HepG2 (cell line): ENCODE results near the gene SLC34A3. TPM values are rescaled to one million over a fixed set of nuclear protein-coding genes. Genes with fewer than 3 reads are reported as not detected.

Experiments used
- CREM ChIP-seq, 2 experiments: sonication (generic) in 1 of 2; formaldehyde crosslinking in 1 of 2; IDR thresholded peaks; 2 replicates each; pipeline versions ENCODE4 v1.4.0 to v1.6.1; 2016 to 2020; ENCODE audit warnings: antibody characterized with exemption in 1 of 2, mild to moderate bottlenecking in 1 of 2, missing genetic modification reagents in 1 of 2
- FOXA3 ChIP-seq: IDR thresholded peaks from 2 replicates; pipeline ENCODE4 v1.6.1; 2016; ENCODE audit warnings: missing genetic modification reagents, missing compliant biosample characterization
- FOXC1 ChIP-seq: sonication (generic); formaldehyde crosslinking; IDR thresholded peaks from 2 replicates; pipeline ENCODE4 v1.8.0; 2022; ENCODE audit warnings: mild to moderate bottlenecking, missing genetic modification reagents, borderline replicate concordance
- GATAD1 ChIP-seq: IDR thresholded peaks from 2 replicates; pipeline ENCODE4 v1.6.1; 2016; ENCODE audit warnings: missing genetic modification reagents, missing compliant biosample characterization
- MED1 ChIP-seq: sonication (generic); formaldehyde crosslinking; IDR thresholded peaks from 2 replicates; pipeline ENCODE4 v1.4.0; 2020; ENCODE audit warnings: missing genetic modification reagents
- NR2F1 ChIP-seq, 2 experiments: fragments of 450-650 bp in 1 of 2; formaldehyde crosslinking in 1 of 2; IDR thresholded peaks; 2 replicates each; pipeline versions ENCODE4 v1.5.0 to v1.6.1; 2016 to 2020; ENCODE audit warnings: mild to moderate bottlenecking in 1 of 2, missing compliant biosample characterization in 1 of 2, missing genetic modification reagents in 1 of 2, moderate library complexity in 1 of 2
- NRL ChIP-seq: sonication (generic); formaldehyde crosslinking; IDR thresholded peaks from 2 replicates; pipeline ENCODE4 v1.5.0; 2020; ENCODE audit warnings: missing genetic modification reagents, mild to moderate bottlenecking, moderate library complexity, borderline replicate concordance
- RARA ChIP-seq: IDR thresholded peaks from 2 replicates; pipeline ENCODE4 v1.6.1; 2016; ENCODE audit warnings: missing genetic modification reagents, missing compliant biosample characterization
- SIX4 ChIP-seq: sonication (generic); formaldehyde crosslinking; IDR thresholded peaks from 2 replicates; pipeline ENCODE4 v1.4.0; 2020; ENCODE audit warnings: missing genetic modification reagents
- TARDBP ChIP-seq: sonication (generic); formaldehyde crosslinking; IDR thresholded peaks from 2 replicates; pipeline ENCODE4 v1.8.0; 2022; ENCODE audit warnings: mild to moderate bottlenecking, missing genetic modification reagents
- ZNF143 ChIP-seq: sonication (generic); formaldehyde crosslinking; IDR thresholded peaks from 2 replicates; pipeline ENCODE4 v1.4.0; 2020; ENCODE audit warnings: missing genetic modification reagents
- ZNF224 ChIP-seq: sonication (generic); formaldehyde crosslinking; IDR thresholded peaks from 2 replicates; pipeline ENCODE4 v1.5.0; 2020; ENCODE audit warnings: mild to moderate bottlenecking, missing genetic modification reagents
- ZNF296 ChIP-seq: sonication (generic); formaldehyde crosslinking; conservative IDR thresholded peaks from 2 replicates; pipeline ENCODE4 v1.5.0; 2020; ENCODE audit warnings: mild to moderate bottlenecking, missing genetic modification reagents
- ZNF350 ChIP-seq: sonication (generic); formaldehyde crosslinking; IDR thresholded peaks from 2 replicates; pipeline ENCODE4 v1.4.0; 2020; ENCODE audit warnings: mild to moderate bottlenecking, low read depth, missing genetic modification reagents, borderline replicate concordance
- ZNF609 ChIP-seq: sonication (generic); formaldehyde crosslinking; IDR thresholded peaks from 2 replicates; pipeline ENCODE4 v1.4.0; 2020; ENCODE audit warnings: mild to moderate bottlenecking, missing genetic modification reagents, borderline replicate concordance
- polyA plus RNA-seq, 8 experiments: library from polyadenylated mRNA; depleted of rRNA in 3 of 8; stranded (reverse) in 7 of 8; unstranded in 1 of 8; fragments of >200 nt; fragmentation: Illumina TruSeq in 4 of 8; extraction: Trizol in 4 of 8; gene quantifications; 2 replicates each; pipeline versions ENCODE4 v1.2.1 to v1.2.3, GENCODE V29; 2011 to 2016; ENCODE audit warnings: low read depth in 4 of 8, missing spikeins in 1 of 8, mixed read lengths in 1 of 8; ENCODE audit not compliant: insufficient read depth in 1 of 8
- total RNA-seq, 5 experiments: library from RNA; depleted of rRNA; stranded (reverse); fragments of >200 nt; fragmentation: Illumina TruSeq; extraction: Trizol; gene quantifications; 2 replicates each; pipeline ENCODE4 v1.2.3, GENCODE V29; 2016; ENCODE audit warnings: low read depth in 1 of 5
- TF ChIP-seq, protein P1 (sequence below): sonication (generic); formaldehyde crosslinking; IDR thresholded peaks from 2 replicates; pipeline ENCODE4 v1.4.0; 2020; ENCODE audit warnings: missing genetic modification reagents
- TF ChIP-seq, protein P2 (sequence below): sonication (generic); formaldehyde crosslinking; IDR thresholded peaks from 2 replicates; pipeline ENCODE4 v1.5.1; 2020; ENCODE audit warnings: mild to moderate bottlenecking, missing genetic modification reagents, borderline replicate concordance
- TF ChIP-seq, protein P3 (sequence below): IDR thresholded peaks from 2 replicates; pipeline ENCODE4 v1.6.1; 2016; ENCODE audit warnings: mild to moderate bottlenecking

Gene SLC34A3
- total and polyA plus RNA-seq, 2 of the 13 experiments (the other 11 are each of a cell fraction or from before 2014, with no cell fraction given), result 0.07 to 1.0 TPM

- TF ChIP-seq, protein P1, sequence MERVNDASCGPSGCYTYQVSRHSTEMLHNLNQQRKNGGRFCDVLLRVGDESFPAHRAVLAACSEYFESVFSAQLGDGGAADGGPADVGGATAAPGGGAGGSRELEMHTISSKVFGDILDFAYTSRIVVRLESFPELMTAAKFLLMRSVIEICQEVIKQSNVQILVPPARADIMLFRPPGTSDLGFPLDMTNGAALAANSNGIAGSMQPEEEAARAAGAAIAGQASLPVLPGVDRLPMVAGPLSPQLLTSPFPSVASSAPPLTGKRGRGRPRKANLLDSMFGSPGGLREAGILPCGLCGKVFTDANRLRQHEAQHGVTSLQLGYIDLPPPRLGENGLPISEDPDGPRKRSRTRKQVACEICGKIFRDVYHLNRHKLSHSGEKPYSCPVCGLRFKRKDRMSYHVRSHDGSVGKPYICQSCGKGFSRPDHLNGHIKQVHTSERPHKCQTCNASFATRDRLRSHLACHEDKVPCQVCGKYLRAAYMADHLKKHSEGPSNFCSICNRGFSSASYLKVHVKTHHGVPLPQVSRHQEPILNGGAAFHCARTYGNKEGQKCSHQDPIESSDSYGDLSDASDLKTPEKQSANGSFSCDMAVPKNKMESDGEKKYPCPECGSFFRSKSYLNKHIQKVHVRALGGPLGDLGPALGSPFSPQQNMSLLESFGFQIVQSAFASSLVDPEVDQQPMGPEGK (CRISPR knock-in tag), result peak; percentile 84
- peak; percentile 64; the same call in 1 of the 2 replicates for TF ChIP-seq ZNF224 (CRISPR knock-in tag)
- TF ChIP-seq ZNF296 (CRISPR knock-in tag), result peak; percentile 81; the same call in 1 of the 2 replicates
- peak; percentile 77 for TF ChIP-seq MED1 (CRISPR knock-in tag)
- no peak for TF ChIP-seq SIX4
- TF ChIP-seq, protein P2, sequence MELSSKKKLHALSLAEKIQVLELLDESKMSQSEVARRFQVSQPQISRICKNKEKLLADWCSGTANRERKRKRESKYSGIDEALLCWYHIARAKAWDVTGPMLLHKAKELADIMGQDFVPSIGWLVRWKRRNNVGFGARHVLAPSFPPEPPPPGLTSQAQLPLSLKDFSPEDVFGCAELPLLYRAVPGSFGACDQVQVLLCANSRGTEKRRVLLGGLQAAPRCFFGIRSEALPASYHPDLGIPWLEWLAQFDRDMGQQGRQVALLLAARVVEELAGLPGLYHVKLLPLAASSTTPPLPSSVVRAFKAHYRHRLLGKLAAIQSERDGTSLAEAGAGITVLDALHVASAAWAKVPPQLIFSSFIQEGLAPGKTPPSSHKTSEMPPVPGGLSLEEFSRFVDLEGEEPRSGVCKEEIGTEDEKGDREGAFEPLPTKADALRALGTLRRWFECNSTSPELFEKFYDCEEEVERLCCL, result no peak
- TF ChIP-seq ZNF350, result peak; percentile 71; the same call in 1 of the 2 replicates
- 0 out of 2 replicates have a peak, but pooled peaks have one; percentile 26 for TF ChIP-seq FOXC1 (CRISPR knock-in tag)
- TF ChIP-seq TARDBP, result 0 out of 2 replicates have a peak, but pooled peaks have one; percentile 33
- TF ChIP-seq GATAD1 (CRISPR knock-in tag), result peak; percentile 75
- peak; percentile 82; the same call in 1 of the 2 replicates for TF ChIP-seq NRL (CRISPR knock-in tag)
- TF ChIP-seq ZNF609 (CRISPR knock-in tag), result peak; percentile 63; the same call in 1 of the 2 replicates
- TF ChIP-seq RARA (CRISPR knock-in tag), result peak; percentile 76
- TF ChIP-seq FOXA3, result peak; percentile 55; the same call in 1 of the 2 replicates
- TF ChIP-seq, protein P3, sequence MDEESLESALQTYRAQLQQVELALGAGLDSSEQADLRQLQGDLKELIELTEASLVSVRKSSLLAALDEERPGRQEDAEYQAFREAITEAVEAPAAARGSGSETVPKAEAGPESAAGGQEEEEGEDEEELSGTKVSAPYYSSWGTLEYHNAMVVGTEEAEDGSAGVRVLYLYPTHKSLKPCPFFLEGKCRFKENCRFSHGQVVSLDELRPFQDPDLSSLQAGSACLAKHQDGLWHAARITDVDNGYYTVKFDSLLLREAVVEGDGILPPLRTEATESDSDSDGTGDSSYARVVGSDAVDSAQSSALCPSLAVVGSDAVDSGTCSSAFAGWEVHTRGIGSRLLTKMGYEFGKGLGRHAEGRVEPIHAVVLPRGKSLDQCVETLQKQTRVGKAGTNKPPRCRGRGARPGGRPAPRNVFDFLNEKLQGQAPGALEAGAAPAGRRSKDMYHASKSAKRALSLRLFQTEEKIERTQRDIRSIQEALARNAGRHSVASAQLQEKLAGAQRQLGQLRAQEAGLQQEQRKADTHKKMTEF (CRISPR knock-in tag), result 0 out of 2 replicates have a peak, but pooled peaks have one; percentile 33
- peak in 1 of 2 experiments; percentile 43; a peak in 1 of 4 replicates for TF ChIP-seq NR2F1 (CRISPR knock-in tag; IDR thresholded peaks at IDR 0.05)
- no peak for TF ChIP-seq CREM (IDR thresholded peaks at IDR 0.05)
- no peak for TF ChIP-seq CREM (CRISPR knock-in tag; IDR thresholded peaks at IDR 0.05)
- 0 out of 2 replicates have a peak, but pooled peaks have one; percentile 47 for TF ChIP-seq ZNF143 (CRISPR knock-in tag)
Measured at GRCh38 chr9:137218754-137219271, 11.9 kb upstream of the SLC34A3 start (continued).
